ENCODE data around the gene SCYGR4.

The SCYGR4 gene, protein sequence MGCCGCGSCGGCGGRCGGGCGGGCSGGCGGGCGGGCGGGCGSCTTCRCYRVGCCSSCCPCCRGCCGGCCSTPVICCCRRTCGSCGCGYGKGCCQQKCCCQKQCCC

GRCh38 chr2:227617316-227618230 lies at the start of gene SCYGR4:
Gene SCYGR4 (plus strand): TSS chr2:227617498. CDS start chr2:227617498, 0 bp downstream.
- TF ChIP-seq CTCF (IDR thresholded peaks at IDR 0.05; ENCODE audit: low read depth, low read length, poor library complexity, severe bottlenecking) = no peak
- TF ChIP-seq EZH2phosphoT487 (IDR thresholded peaks at IDR 0.05; ENCODE audit: borderline replicate concordance, low read length) = no peak
- Histone ChIP-seq H3F3A (ENCODE audit: control insufficient read depth, insufficient read depth) (no peaks in the 10 kb centered on the region), H3K9me2 (replicated peaks; ENCODE audit: control insufficient read depth, low read length) (no peaks in the 10 kb centered on the region), H3K36me3 (ENCODE audit: control insufficient read depth, low read length) (no peaks in the 10 kb centered on the region), H3K27me3 (ENCODE audit: control insufficient read depth, low read length) (no peaks in the 10 kb centered on the region), H3K4me2 (ENCODE audit: low read length) (no peak within 1 kb of the TSS), H3K4me3 (ENCODE audit: low read length) (no peak within 1 kb of the TSS), H3K27ac (ENCODE audit: low read depth, low read length) (no peak within 1 kb of the TSS), H3K79me2 (ENCODE audit: control insufficient read depth, low read length) (no peaks in the 10 kb centered on the region), H4K20me1 (ENCODE audit: control insufficient read depth, insufficient read depth, low read depth, low read length) (no peaks in the 10 kb centered on the region), H3K9me3 (ENCODE audit: control insufficient read depth, insufficient read depth, low read length) (no peaks in the 10 kb centered on the region), H3K4me1 (ENCODE audit: control insufficient read depth, low read length) (no peaks in the 10 kb centered on the region)

- no peaks in the 10 kb centered on the region for H3K27me3 ChIP-seq (ENCODE audit: control insufficient read depth, low read length)
- H4K20me1 ChIP-seq (ENCODE audit: control insufficient read depth, insufficient read depth, low read depth, low read length) = no peaks in the 10 kb centered on the region
- H3F3A ChIP-seq (ENCODE audit: control insufficient read depth, insufficient read depth) = no peaks in the 10 kb centered on the region
- H3K4me3 ChIP-seq (ENCODE audit: low read length) = no peak overlapping the region
- no peak for TF ChIP-seq CTCF (IDR thresholded peaks at IDR 0.05; ENCODE audit: low read depth, low read length, poor library complexity, severe bottlenecking)
- no peak for TF ChIP-seq EZH2phosphoT487 (IDR thresholded peaks at IDR 0.05; ENCODE audit: borderline replicate concordance, low read length)
- no peaks in the 10 kb centered on the region for H3K36me3 ChIP-seq (ENCODE audit: control insufficient read depth, low read length)
- H3K9me3 ChIP-seq (ENCODE audit: control insufficient read depth, insufficient read depth, low read length) = no peaks in the 10 kb centered on the region
- H3K9me2 ChIP-seq (replicated peaks; ENCODE audit: control insufficient read depth, low read length) = no peaks in the 10 kb centered on the region
- H3K4me2 ChIP-seq (ENCODE audit: low read length) = no peak overlapping the region
- H3K4me1 ChIP-seq (ENCODE audit: control insufficient read depth, low read length) = no peaks in the 10 kb centered on the region
- no peak overlapping the region for H3K27ac ChIP-seq (ENCODE audit: low read depth, low read length)
- no peaks in the 10 kb centered on the region for H3K79me2 ChIP-seq (ENCODE audit: control insufficient read depth, low read length)
These were observed 48.5 kb upstream of the SCYGR4 start for GRCh38 chr2:227568852-227569169.

DNA sequence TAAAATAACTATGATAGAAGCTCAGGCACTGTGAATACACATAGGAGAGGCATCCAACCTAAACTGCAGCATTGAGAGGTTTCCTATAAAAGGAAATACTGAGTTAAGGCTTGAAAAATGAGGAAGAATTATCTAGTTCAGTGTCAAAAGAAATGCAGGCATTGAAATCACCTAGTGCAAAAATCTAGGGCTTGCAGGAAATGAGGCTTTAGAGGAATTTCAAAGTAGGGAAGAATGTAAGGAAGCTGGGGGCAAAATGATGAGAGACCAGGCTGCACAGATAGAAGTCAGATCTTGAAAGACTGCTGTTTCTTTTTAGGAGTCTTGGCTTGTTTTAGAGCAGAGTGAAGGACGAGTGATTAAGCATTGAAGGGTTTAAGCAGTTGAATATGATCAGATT lies 46.7 kb upstream of the SCYGR4 start:
- no peak overlapping the region for H3K27ac ChIP-seq (ENCODE audit: low read depth, low read length)
- H3K4me1 ChIP-seq (ENCODE audit: control insufficient read depth, low read length) = no peaks in the 10 kb centered on the region

More for the DNA sequence above, 46.7 kb upstream of the SCYGR4 start:
- Histone ChIP-seq H3K36me3 (ENCODE audit: control insufficient read depth, low read length) (no peaks in the 10 kb centered on the region), H3K79me2 (ENCODE audit: control insufficient read depth, low read length) (no peaks in the 10 kb centered on the region), H3K4me2 (ENCODE audit: low read length) (no peak overlapping the region), H3K9me2 (replicated peaks; ENCODE audit: control insufficient read depth, low read length) (no peaks in the 10 kb centered on the region), H3K9me3 (ENCODE audit: control insufficient read depth, insufficient read depth, low read length) (no peaks in the 10 kb centered on the region), H4K20me1 (ENCODE audit: control insufficient read depth, insufficient read depth, low read depth, low read length) (no peaks in the 10 kb centered on the region), H3K4me3 (ENCODE audit: low read length) (no peak overlapping the region), H3K27me3 (ENCODE audit: control insufficient read depth, low read length) (no peaks in the 10 kb centered on the region), H3F3A (ENCODE audit: control insufficient read depth, insufficient read depth) (no peaks in the 10 kb centered on the region)
- TF ChIP-seq EZH2phosphoT487 (IDR thresholded peaks at IDR 0.05; ENCODE audit: borderline replicate concordance, low read length) (no peak), CTCF (IDR thresholded peaks at IDR 0.05; ENCODE audit: low read depth, low read length, poor library complexity, severe bottlenecking) (no peak)
